BLaER1 (cell line): ENCODE data around the gene S100P.
A peak's percentile ranks its signal among the peaks of the same experiment; 100 is the strongest.
"Not testable (repeated sequence)": the region's sequence is repeated elsewhere in the genome, so short reads cannot be mapped to it uniquely, and the experiment has no call there.

Source experiments
- H3K27ac ChIP-seq: shearing (Covaris generic); formaldehyde crosslinking; 2 replicates; pipeline ENCODE4 v1.8.1; 2022
- H3K27me3 ChIP-seq: shearing (Covaris generic); formaldehyde crosslinking; 2 replicates; pipeline ENCODE4 v1.8.1; 2022
- H3K36me3 ChIP-seq: shearing (Covaris generic); formaldehyde crosslinking; 2 replicates; pipeline ENCODE4 v1.8.1; 2022
- H3K4me1 ChIP-seq: shearing (Covaris generic); formaldehyde crosslinking; 2 replicates; pipeline ENCODE4 v1.8.1; 2022
- H3K4me2 ChIP-seq: shearing (Covaris generic); formaldehyde crosslinking; 2 replicates; pipeline ENCODE4 v1.8.1; 2022
- H3K4me3 ChIP-seq: shearing (Covaris generic); formaldehyde crosslinking; 2 replicates; pipeline ENCODE4 v1.8.1; 2022
- H3K9ac ChIP-seq: shearing (Covaris generic); formaldehyde crosslinking; 2 replicates; pipeline ENCODE4 v1.8.1; 2022
- H3K9me3 ChIP-seq: shearing (Covaris generic); formaldehyde crosslinking; 2 replicates; pipeline ENCODE4 v1.8.1; 2022
- H4K20me1 ChIP-seq: shearing (Covaris generic); formaldehyde crosslinking; 2 replicates; pipeline ENCODE4 v1.8.1; 2022
- Cebpa-rat ChIP-seq: shearing (Covaris generic); IDR thresholded peaks from 2 replicates; pipeline ENCODE4 v1.8.1; 2022

S100P gene

DNA sequence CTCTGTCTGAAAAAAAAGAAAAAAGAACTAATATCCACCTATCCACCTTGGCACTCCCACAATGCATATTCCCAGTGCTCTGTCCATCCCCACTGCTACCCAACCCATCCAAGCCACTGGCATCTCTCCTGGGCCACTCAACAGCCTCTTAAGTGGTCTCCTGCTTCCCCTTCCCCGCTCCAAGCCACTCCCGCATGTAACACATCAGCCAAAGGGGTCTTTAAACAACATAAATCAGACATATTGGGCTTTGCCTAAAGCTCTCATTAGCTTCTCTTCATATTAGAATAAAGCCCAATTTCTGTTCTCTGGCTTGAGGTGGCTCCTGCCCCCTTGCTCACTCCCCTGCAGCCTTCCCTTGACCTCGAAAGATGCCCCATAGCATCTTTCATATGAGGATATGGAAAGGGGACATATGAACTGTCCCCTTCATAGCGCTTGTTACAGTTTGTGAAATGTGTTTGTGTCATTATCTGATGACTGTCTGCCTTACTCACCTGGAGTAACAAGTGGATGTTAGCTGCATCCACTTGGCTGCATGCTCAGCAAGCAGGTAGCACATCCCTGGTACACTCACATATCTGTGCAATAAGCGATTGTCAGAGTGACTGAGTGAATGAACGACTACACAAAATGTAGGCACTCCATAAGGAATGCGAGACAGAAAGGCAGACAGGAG, 25.4 kb downstream of the S100P start:
- H3K9me3 ChIP-seq: no peaks in the 10 kb centered on the region
- H3K27me3 ChIP-seq: no peaks in the 10 kb centered on the region
- peaks cover 44% of the 10 kb centered on the region for H3K4me1 ChIP-seq
- no peak overlapping the region for H3K4me3 ChIP-seq
- no peak for TF ChIP-seq Cebpa-rat
- H3K4me2 ChIP-seq: no peak overlapping the region
- H3K27ac ChIP-seq: no peak overlapping the region
- peaks cover 34% of the 10 kb centered on the region for H4K20me1 ChIP-seq
- no peaks in the 10 kb centered on the region for H3K36me3 ChIP-seq
- H3K9ac ChIP-seq: no peak overlapping the region

DNA sequence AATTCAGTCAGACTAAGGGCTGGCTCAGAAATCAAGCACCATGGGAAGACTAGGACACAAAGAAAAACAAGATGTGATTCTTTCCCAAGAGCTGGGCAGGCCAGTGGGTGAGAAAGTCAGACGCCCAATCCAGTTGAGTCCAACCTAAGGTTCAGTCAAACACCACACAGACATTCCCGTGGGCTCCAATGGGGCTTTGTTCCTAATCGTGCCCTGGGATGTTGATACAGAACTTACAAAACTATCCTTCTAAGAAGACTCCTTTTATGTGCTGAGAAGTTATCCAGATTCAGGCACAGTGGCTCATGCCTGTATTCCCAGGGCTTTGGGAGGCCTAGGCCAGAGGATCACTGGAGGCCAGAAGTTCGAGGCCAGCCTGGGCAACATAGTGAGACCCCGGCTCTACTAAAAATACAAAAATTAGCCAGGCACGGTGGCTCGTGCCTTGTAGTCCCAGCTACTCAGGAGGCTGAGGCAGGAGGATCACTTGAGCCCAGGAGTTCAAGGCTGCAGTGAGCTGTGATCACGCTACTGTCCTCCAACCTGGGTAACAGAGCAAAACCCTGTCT, 26.0 kb downstream of the S100P start:
- Histone ChIP-seq H3K4me2 (peak overlapping the region; percentile 65; the same call in 1 of the 2 replicates), H3K27me3 (no peaks in the 10 kb centered on the region), H3K36me3 (no peaks in the 10 kb centered on the region), H4K20me1 (peaks cover 34% of the 10 kb centered on the region), H3K27ac (no peak overlapping the region), H3K9me3 (no peaks in the 10 kb centered on the region), H3K4me3 (no peak overlapping the region), H3K4me1 (peaks cover 46% of the 10 kb centered on the region), H3K9ac (no peak overlapping the region)
- no peak for TF ChIP-seq Cebpa-rat

DNA sequence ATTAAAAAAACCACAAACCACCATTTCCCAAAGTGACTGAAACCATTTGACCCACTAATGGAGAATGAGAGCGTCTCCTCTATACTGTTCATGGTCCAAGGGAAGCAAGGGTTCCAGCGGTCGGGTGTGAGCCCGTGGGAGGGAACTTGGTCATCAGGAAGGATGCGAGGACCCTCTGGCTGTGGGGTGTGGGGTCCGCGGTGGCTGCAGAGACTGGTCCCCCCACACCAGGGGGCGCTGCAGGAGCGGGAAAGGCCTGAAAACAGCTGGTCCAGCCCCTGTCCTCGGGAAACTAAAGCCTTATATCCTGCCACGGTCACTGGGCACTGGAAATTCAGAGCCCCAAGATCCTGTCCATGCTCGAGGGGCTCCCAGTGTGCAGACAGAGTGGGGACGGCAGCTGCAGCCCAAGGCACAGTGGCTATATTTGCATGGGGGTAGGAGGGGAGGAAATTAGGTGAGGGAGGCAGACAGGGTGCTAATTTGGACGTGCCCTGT, 26.6 kb downstream of the S100P start:
- Histone ChIP-seq H3K4me1 (peaks cover 50% of the 10 kb centered on the region), H3K27ac (peak overlapping the region; percentile 29; the same call in 1 of the 2 replicates), H3K27me3 (no peaks in the 10 kb centered on the region), H3K9me3 (no peaks in the 10 kb centered on the region), H3K36me3 (no peaks in the 10 kb centered on the region), H3K4me3 (no peak overlapping the region), H3K9ac (no peak overlapping the region; the same call in 1 of the 2 replicates), H4K20me1 (peaks cover 34% of the 10 kb centered on the region), H3K4me2 (peak overlapping the region; percentile 65)
- TF ChIP-seq Cebpa-rat: no peak

DNA sequence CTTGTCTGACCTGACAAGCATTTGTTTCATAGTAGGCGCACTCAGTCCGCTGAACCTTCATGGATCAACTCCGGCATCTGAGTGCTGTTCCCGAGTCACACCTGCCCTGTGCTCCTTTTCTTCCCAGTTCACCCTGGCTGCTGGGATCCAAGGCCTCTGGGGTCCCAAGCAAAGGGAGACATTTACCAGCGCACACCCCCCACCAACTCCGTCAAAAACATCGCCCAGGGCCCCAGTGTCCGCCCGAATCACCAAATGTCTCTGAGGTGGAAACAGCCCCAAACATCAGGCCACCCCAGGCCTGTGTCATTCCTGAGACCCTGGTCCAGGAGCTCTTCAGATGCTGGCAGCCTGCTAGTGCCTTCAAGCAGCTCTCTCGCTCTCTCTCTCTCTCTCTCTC, 27.4 kb downstream of the S100P start:
- Histone ChIP-seq H3K36me3 (no peaks in the 10 kb centered on the region), H3K4me2 (peak overlapping the region; percentile 65; the same call in 1 of the 2 replicates), H3K27me3 (no peaks in the 10 kb centered on the region), H3K9me3 (no peaks in the 10 kb centered on the region), H3K9ac (no peak overlapping the region; the same call in 1 of the 2 replicates), H3K27ac (no peak overlapping the region), H3K4me1 (peaks cover 45% of the 10 kb centered on the region), H4K20me1 (peaks cover 34% of the 10 kb centered on the region), H3K4me3 (no peak overlapping the region)
- TF ChIP-seq Cebpa-rat: no peak

DNA sequence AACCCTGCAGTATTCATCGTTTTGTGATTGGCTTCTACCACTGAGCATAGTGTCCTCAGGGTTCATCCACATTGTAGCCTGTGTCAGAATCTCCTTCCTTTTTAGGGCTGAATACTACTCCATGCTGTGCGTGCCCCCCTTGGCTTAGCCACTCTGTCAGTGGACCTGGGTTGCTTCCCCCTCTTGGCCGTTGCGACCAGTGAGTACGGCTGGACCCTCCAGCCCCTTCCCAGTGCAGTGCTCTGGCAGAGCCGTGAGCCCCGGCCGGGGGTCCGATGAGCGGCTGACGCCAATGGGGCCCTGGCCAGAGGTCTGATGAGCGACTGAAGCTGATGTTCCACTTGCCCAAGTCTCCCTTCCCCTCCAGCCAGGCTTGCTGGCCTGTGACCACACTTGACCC, 29.2 kb downstream of the S100P start:
- TF ChIP-seq Cebpa-rat: no peak
- H3K4me1 ChIP-seq: peaks cover 50% of the 10 kb centered on the region
- H4K20me1 ChIP-seq: peaks cover 17% of the 10 kb centered on the region
- H3K9ac ChIP-seq: no peak overlapping the region
- no peak overlapping the region for H3K4me3 ChIP-seq
- no peaks in the 10 kb centered on the region for H3K36me3 ChIP-seq
- no peak overlapping the region for H3K27ac ChIP-seq
- H3K4me2 ChIP-seq: no peak overlapping the region
- no peaks in the 10 kb centered on the region for H3K27me3 ChIP-seq
- H3K9me3 ChIP-seq: no peaks in the 10 kb centered on the region

DNA sequence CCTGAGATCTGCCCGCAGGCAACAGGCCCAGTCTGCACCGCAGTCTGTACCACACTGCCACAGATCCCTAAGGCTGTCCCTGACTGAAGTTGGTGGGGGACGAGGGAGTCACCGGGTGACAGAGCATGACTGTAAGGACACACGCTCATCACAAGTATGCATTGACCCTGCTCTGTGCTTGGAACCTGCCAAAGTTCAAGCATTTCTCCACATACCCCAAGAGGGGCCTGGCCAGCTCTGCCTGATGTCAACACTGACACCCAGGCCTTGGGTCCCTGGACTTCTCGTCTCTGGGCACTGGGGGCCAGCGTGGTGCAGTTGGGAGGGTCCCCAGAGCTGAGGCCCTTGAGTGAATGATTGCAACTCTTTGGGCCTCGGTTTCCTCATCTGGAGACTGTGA, 30.2 kb downstream of the S100P start:
- Histone ChIP-seq H3K27ac (peak overlapping the region; percentile 22; the same call in 1 of the 2 replicates), H3K4me2 (no peak overlapping the region), H3K4me3 (no peak overlapping the region), H3K4me1 (peaks cover 51% of the 10 kb centered on the region), H3K9me3 (no peaks in the 10 kb centered on the region), H3K27me3 (no peaks in the 10 kb centered on the region), H3K36me3 (no peaks in the 10 kb centered on the region), H4K20me1 (peaks cover 7% of the 10 kb centered on the region), H3K9ac (no peak overlapping the region)
- TF ChIP-seq Cebpa-rat: no peak

DNA sequence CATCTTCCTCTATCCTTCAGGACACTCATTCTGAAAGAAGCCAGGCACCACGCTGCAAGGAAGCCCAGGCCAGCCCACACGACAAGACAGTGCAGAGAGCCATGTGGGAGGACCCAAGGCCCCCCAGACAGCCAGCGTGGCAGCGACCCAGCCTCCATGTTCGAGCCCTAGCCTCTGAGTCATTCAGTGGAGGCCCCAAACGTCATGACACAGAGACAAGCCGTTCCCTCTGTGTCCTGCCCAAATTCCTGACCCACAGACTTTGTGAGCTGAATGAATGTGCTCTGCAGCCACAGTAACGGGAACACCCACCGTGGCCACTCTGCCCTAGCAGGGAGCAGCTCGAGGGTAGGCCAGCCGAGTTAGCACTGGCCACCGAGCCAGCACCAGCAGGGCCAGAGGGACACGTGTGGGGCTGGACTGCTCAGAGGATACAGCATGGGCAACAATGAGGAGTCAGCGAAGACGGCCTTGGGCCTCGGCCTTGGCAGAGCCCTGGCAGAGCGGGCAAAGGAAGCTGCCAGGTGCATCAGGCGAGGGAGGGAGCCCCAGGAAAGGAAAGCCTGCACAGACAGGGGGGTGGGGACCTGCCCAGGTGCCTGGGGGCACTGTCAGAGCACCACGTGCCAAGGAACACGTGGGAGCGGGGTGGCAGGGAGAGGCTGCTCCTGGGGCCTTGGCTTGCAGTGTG, 30.9 kb downstream of the S100P start:
- H3K4me1 ChIP-seq: peaks cover 52% of the 10 kb centered on the region

DNA sequence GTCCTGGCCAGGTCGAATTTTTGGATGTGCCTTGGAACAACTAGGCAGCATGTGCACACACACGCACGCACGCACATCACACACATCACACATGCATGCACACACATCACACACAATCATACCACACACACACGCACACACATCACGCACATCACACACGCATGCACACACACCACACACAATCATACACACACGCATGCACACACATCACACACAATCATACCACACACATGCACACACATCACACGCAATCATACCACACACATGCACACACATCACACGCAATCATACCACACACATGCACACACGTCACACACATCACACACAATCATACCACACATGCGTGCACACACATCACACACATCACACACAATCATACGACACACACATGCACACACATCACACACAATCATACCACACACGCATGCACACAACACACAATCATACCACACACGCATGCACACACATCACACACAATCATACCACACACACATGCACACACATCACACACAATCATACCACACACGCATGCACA, 31.8 kb downstream of the S100P start:
- H3K4me1 ChIP-seq: peaks cover 49% of the 10 kb centered on the region
- H3K27me3 ChIP-seq, H4K20me1 ChIP-seq, H3K9me3 ChIP-seq, H3K36me3 ChIP-seq, H3K27ac ChIP-seq, H3K9ac ChIP-seq, H3K4me3 ChIP-seq, H3K4me2 ChIP-seq: not testable (repeated sequence)

More for the DNA sequence above, 30.9 kb downstream of the S100P start:
- Histone ChIP-seq H3K4me2 (no peak overlapping the region), H4K20me1 (no peaks in the 10 kb centered on the region), H3K27me3 (no peaks in the 10 kb centered on the region), H3K36me3 (no peaks in the 10 kb centered on the region), H3K4me3 (no peak overlapping the region), H3K9me3 (no peaks in the 10 kb centered on the region), H3K27ac (peak overlapping the region; percentile 26; the same call in 1 of the 2 replicates), H3K9ac (no peak overlapping the region)
- no peak for TF ChIP-seq Cebpa-rat

DNA sequence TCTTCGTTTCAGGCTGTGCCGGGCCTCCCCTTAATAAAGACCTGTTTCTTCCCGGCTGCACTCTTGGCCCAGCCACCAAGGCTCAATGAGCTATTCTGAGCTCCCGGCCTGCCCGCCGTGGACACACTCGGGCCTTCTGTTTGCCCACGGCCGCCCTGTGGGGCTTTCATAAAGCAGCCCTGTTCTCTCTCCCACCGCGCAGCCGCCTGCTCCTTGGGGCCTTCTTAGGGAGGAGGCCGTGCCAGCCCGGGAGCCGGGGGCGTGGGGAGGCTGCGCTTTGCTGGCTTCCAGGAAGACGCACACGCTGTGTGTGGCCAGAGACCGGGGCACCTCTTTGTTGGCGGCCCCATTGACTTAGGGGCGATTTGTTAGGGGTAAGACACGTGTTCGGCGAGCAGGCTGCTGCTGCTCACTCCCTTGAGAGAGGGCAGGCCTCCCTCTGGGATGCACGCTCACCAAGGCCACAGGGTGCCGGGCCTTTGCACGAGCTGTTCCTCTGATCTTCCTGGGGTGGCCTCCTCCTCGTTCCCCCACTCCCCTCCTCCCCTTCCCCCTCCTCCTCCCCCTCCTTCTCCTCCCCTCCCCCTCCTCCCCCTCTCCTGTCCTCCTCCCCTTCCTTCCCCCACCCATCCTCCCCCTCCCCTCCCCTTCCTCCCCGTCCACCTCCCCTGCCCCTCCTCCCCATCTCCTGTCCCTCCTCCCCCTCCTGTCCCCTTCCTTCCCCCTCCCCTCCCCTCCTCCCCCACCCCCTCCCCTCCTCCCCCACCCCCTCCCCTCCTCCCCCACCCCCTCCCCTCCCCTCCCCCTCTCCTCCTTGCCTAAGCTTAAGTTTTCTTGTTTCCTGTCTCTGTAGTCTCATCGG, 33.6 kb downstream of the S100P start:
- Histone ChIP-seq H3K9me3 (no peaks in the 10 kb centered on the region), H3K9ac (peak overlapping the region; percentile 80), H3K36me3 (no peaks in the 10 kb centered on the region), H3K4me2 (peak overlapping the region; percentile 92), H3K4me1 (peaks cover 44% of the 10 kb centered on the region), H3K4me3 (peak overlapping the region; percentile 48), H3K27ac (peak overlapping the region; percentile 89), H4K20me1 (no peaks in the 10 kb centered on the region), H3K27me3 (no peaks in the 10 kb centered on the region)
- TF ChIP-seq Cebpa-rat: no peak
